GM18526 (cell line): ENCODE measurements around the gene DRAP1.

ENCODE experiments used
- POLR2A ChIP-seq: IDR thresholded peaks from 3 replicates; pipeline ENCODE4 v1.6.1; 2011; ENCODE audit not compliant: insufficient read length; ENCODE audit errors: extremely low read depth

The DRAP1 gene

DNA sequence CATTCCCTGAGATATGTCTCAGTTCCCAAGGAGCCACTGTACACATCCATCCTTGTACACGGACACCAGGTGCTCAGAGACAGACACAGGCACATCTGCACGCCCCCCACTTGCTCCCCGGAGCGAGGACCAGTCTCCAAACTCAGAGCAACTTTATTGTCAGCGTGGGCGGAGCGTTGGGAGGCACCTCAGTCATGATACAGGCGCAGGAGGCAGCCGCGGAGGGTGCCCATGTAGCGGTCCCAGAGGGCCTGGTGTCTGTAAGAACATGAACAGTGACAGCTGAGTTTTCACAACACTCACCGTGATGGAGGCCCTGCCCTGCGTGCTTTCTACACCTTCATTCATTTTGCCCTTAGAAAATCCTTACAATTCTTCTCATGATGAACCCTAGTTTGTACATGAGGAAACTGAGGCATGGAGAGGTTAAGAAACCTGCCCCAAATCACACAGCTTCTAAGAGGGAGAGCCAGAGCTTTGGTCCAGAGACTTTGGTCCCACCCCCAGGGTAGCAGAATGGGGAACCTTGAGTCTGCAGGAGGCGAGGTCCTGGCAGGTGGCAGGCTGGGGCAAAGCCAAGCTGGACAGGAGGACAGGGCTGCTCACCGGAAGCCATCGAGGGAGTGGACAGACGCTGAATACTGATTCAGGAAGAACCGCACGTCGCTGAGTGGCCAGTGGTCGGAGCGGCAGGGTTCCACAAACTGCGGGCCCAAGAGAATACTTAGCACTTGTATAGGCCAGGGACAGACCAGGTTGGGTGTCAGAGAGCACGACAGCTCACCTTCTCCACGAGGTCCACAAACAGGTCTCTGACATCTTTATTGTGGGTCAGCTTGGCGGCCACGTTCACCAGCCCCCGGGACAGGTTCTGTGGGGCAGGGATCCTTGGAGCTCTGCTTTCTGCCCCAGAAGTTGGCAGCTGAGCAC is 35.2 kb upstream of the DRAP1 start:
- TF ChIP-seq POLR2A: no peak

DNA sequence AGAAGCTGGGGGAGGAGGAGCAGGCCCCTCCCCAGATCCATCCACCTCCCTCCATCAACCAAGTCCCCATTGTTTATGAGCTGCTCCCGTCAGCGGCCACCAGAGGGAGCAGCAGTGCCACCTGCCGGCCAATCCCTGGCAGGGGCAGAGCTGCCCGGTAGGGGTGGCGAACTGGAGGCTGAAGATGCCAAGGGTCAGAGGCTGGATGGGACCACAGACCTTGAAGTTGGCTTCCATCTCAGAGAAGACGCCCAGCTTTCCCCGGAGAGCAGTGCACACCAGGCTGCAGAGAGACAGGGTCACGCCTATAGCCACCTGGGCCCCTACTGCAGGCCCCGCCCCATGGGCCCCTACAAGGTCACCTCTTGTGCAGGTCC is 34.5 kb upstream of the DRAP1 start:
- no peak for TF ChIP-seq POLR2A

- TF ChIP-seq POLR2A: no peak
These were observed 34.0 kb upstream of the DRAP1 start for GRCh38 chr11:65885231-65885630.

- TF ChIP-seq POLR2A: no peak
These were observed 33.3 kb upstream of the DRAP1 start for GRCh38 chr11:65885808-65886536.

DNA sequence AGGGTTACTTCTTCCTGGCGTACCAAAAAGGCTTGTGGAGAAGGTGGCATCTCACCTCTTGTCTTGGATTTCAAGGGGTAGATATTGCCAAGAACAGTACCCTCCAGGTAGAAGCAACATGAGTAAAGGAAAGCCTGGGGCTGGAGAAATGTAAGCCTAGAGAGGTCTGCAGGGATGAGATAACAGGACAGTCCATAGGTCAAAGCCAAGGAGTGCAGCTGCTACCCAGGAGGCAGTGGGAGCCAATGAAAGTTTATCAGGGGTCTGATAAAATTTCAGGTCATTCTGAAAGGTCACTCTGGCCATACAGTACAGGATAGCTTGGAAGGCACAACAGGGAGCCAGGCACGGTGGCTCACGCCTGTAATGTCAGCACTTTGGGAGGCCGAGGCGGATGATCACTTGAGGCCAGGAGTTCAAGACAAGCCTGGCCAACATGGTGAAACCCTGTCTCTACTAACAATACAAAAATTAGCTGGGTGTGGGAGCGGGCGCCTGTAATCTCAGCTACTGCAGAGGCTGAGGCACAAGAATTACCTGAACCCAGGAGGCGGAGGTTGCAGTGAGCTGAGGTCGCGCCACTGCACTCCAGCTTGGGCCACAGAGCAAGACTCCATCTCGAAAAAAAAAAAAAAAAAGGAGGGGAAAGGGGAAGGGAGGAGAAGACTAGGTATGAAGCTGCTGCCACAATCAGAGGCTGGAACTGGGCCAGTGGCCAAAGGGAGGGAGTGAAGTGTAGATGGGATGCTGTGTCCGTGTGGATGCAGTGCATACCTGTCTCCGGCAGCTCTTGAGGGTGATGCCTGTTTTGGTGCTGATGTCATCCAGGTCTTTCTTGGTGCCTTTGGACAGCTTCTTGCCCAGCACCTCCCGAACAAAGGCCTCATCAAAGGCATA is 32.2 kb upstream of the DRAP1 start:
- no peak for TF ChIP-seq POLR2A

- TF ChIP-seq POLR2A: no peak
These were observed 31.5 kb upstream of the DRAP1 start for GRCh38 chr11:65887723-65888162.

- peak; percentile 93 for TF ChIP-seq POLR2A
These were observed 30.9 kb upstream of the DRAP1 start, which contains the start of gene FIBP for GRCh38 chr11:65888163-65888814. FIBP (minus strand) TSS chr11:65888471; CDS start chr11:65888418, 53 bp downstream.

- peak; percentile 99 for TF ChIP-seq POLR2A
These were observed 28.7 kb upstream of the DRAP1 start, which contains the start of gene CCDC85B for GRCh38 chr11:65890324-65891218. CCDC85B (plus strand) TSS chr11:65890673; CDS start chr11:65890784, 111 bp downstream.

- no peak for TF ChIP-seq POLR2A
These were observed 27.7 kb upstream of the DRAP1 start for GRCh38 chr11:65891219-65892136.

GRCh38 chr11:65892661-65893317 is 26.4 kb upstream of the DRAP1 start:
- TF ChIP-seq POLR2A: peak; percentile 2

DNA sequence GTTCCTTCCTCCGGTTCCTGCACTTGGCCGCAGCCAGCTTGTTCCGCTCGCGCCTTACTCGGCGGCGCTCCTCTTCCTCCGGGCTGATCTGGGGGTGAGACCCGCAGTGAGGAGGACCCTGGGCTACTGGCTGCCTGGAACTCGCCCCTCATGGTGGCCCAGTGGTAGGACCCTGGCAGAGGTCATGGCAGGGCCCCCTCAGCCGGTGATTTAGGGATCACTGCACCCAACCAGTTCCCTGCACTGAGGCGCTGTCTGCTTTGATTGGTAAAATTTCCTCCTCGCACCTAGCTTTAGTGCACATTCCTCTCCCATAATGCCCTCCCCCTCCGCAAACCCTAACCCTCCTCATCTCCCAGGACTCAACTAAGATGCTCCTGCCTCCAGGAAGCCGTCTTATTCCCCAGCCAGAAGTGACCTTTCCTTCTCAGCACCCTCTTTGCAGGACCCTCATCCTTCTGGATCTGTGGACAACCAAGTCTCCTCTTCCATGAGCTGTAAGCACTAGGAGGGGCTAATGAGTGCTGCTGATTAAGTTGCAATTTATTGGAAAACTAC is 25.1 kb upstream of the DRAP1 start:
- peak; percentile 57 for TF ChIP-seq POLR2A
